ENCODE data around the gene CCDC144A.
A peak's percentile ranks its signal among the peaks of the same experiment; 100 is the strongest.
"Not testable (repeated sequence)": the region's sequence is repeated elsewhere in the genome, so short reads cannot be mapped to it uniquely, and the experiment has no call there.

Gene CCDC144A

DNA sequence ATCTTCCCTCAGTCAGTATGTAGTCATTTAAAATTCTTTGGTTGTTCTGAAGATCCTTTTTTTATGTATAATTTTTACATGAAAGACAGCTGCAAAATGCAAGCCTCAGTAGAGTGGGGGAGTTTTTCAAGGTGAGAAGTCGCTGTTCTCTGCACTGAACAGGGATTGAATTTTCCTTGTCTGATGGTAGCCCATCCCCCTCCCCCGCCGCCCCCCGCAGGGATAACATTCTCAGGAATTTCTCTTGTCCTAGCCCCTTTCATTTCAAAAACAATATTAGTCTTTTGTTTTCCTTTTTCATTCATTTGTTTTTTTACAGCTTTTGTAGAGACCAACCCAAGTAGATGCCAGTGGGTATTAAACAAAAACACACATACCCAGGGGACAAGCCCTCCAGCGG, 2.9 kb upstream of the CCDC144A start:
- H3K36me3 Mint-ChIP-seq (ENCODE audit: insufficient read depth); DNase-seq; H3K4me3 Mint-ChIP-seq; H3K27ac Mint-ChIP-seq; ATAC-seq (replicated peaks); H3K9me3 Mint-ChIP-seq: not testable (repeated sequence)
- Mint-ChIP-seq H3K4me1 (ENCODE audit: low read depth in 2 of 2) (peaks cover 0 to 12% of the 10 kb centered on the region in 2 donors), H3K27me3 (peaks cover 18 to 23% of the 10 kb centered on the region in 2 donors)

- H3K27me3 Mint-ChIP-seq; ATAC-seq (replicated peaks); H3K36me3 Mint-ChIP-seq (ENCODE audit: insufficient read depth); H3K9me3 Mint-ChIP-seq; H3K27ac Mint-ChIP-seq; H3K4me1 Mint-ChIP-seq (ENCODE audit: low read depth in 2 of 2); DNase-seq: not testable (repeated sequence)
- peak overlapping the region in 1 of 2 donors; percentile 19 for H3K4me3 Mint-ChIP-seq
Measured at GRCh38 chr17:16690447-16690846, 406 bp downstream of the CCDC144A start.

DNA sequence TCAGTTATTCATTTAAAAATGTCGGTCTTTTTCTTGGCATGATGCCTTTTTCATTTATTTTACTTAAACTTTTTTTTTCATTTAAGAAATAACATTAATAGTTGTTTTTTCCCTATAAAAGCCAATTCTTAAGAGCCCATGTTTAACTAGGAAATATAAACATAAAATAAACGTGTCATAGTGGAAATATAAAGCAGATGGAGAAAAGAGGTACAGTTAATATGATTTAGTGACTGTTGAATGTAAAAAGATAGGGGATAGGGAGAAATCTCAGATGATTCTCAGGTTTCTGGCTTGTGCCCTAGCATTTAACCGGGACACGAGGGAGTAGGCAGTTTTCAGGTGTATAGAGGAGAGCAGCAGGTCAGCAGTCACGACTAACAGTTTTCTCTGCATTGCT, 7.6 kb downstream of the CCDC144A start:
- DNase-seq; H3K27ac Mint-ChIP-seq; H3K36me3 Mint-ChIP-seq (ENCODE audit: insufficient read depth); H3K4me3 Mint-ChIP-seq; H3K4me1 Mint-ChIP-seq (ENCODE audit: low read depth in 2 of 2); ATAC-seq (replicated peaks); H3K9me3 Mint-ChIP-seq: not testable (repeated sequence)
- H3K27me3 Mint-ChIP-seq = peaks cover 13 to 21% of the 10 kb centered on the region in 2 donors

- H3K27me3 Mint-ChIP-seq = peaks cover 50 to 60% of the 10 kb centered on the region in 2 donors
- H3K27ac Mint-ChIP-seq; H3K9me3 Mint-ChIP-seq; H3K4me1 Mint-ChIP-seq (ENCODE audit: low read depth in 2 of 2); DNase-seq; ATAC-seq (replicated peaks); H3K36me3 Mint-ChIP-seq (ENCODE audit: insufficient read depth): not testable (repeated sequence)
- H3K4me3 Mint-ChIP-seq = peak overlapping the region; percentile 4 to 21
Measured at GRCh38 chr17:16745492-16746203, 55.6 kb downstream of the CCDC144A start.

GRCh38 chr17:16746571-16746970, 56.5 kb downstream of the CCDC144A start:
- H3K27ac Mint-ChIP-seq; DNase-seq; H3K4me3 Mint-ChIP-seq; H3K36me3 Mint-ChIP-seq (ENCODE audit: insufficient read depth); H3K9me3 Mint-ChIP-seq: not testable (repeated sequence)
- Mint-ChIP-seq H3K4me1 (ENCODE audit: low read depth in 2 of 2) (peaks cover 6 to 13% of the 10 kb centered on the region in 2 donors), H3K27me3 (peaks cover 59 to 69% of the 10 kb centered on the region in 2 donors)
- peak; percentile 33 for ATAC-seq (replicated peaks)

GRCh38 chr17:16750515-16750914, 60.5 kb downstream of the CCDC144A start:
- H3K36me3 Mint-ChIP-seq (ENCODE audit: insufficient read depth); H3K27ac Mint-ChIP-seq; DNase-seq; ATAC-seq (replicated peaks); H3K9me3 Mint-ChIP-seq; H3K4me3 Mint-ChIP-seq: not testable (repeated sequence)
- H3K27me3 Mint-ChIP-seq = peaks cover 43 to 48% of the 10 kb centered on the region in 2 donors
- peaks cover 6 to 12% of the 10 kb centered on the region in 2 donors for H3K4me1 Mint-ChIP-seq (ENCODE audit: low read depth in 2 of 2)

DNA sequence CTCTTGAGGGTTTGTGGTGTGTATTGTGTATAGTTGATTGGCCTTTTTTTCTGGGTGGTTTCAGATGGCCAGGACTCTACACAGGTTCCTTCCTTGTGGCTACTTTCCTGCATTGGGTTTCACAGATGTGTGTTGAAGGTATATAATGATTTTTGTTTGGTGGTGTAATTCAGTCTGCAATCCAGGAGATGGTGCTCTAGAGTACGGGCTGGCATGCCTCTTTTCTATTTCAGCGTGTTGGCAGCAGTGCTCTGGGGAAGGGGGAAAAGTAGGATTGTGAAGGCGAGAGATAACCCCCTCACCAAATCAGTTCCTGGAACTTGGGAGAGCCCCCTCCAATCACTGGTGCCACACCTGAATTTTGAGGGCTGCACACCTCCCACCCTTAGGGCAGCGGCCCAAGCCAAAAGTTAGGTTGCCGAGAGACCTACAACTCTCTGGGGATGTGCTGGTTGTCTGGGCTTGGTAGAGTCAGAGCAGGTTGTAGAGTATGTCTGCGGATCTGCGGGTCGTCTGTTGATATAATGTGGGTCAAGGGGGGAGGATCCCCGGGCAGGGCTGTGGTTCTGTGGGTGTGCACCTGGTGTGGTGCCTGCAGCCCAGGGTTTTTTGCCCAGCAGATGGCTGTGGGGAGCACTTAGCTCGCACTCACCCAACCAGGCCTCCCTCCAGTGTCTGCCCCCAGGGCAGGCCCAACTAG, 61.3 kb downstream of the CCDC144A start:
- H3K27ac Mint-ChIP-seq = not testable (repeated sequence)
- peak; percentile 81 for ATAC-seq (replicated peaks)

DNA sequence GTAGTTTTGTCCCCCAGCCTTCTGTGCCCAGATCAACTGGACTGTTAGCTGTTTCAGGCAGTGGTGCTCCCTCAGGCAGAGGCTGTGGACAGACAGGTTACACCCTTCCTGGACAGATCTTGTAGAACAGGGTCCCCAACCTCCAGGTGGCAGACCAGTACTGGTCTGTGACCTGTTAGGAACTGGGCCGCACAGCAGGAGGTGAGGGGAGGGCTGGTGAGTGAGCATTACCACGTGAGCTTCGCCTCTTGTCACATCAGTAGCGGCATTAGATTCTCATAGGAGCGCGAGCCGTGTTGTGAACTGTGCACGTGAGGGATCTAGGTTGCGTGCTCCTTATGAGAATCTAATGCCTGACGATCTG, 61.9 kb downstream of the CCDC144A start:
- H3K36me3 Mint-ChIP-seq (ENCODE audit: insufficient read depth); DNase-seq; H3K4me3 Mint-ChIP-seq; H3K9me3 Mint-ChIP-seq; H3K27ac Mint-ChIP-seq; H3K4me1 Mint-ChIP-seq (ENCODE audit: low read depth in 2 of 2): not testable (repeated sequence)
- peak; percentile 21 for ATAC-seq (replicated peaks)
- peaks cover 31 to 35% of the 10 kb centered on the region in 2 donors for H3K27me3 Mint-ChIP-seq

More for the DNA sequence above, 61.3 kb downstream of the CCDC144A start:
- H3K4me1 Mint-ChIP-seq (ENCODE audit: low read depth in 2 of 2); H3K9me3 Mint-ChIP-seq; H3K36me3 Mint-ChIP-seq (ENCODE audit: insufficient read depth); DNase-seq: not testable (repeated sequence)
- Mint-ChIP-seq H3K27me3 (peaks cover 34 to 40% of the 10 kb centered on the region in 2 donors), H3K4me3 (peak overlapping the region in 1 of 2 donors; percentile 9)

GRCh38 chr17:16757520-16757919, 67.5 kb downstream of the CCDC144A start:
- not testable (repeated sequence) for ATAC-seq (replicated peaks); H3K4me3 Mint-ChIP-seq; H3K4me1 Mint-ChIP-seq (ENCODE audit: low read depth in 2 of 2); H3K27ac Mint-ChIP-seq; H3K9me3 Mint-ChIP-seq; H3K36me3 Mint-ChIP-seq (ENCODE audit: insufficient read depth); H3K27me3 Mint-ChIP-seq; DNase-seq

DNA sequence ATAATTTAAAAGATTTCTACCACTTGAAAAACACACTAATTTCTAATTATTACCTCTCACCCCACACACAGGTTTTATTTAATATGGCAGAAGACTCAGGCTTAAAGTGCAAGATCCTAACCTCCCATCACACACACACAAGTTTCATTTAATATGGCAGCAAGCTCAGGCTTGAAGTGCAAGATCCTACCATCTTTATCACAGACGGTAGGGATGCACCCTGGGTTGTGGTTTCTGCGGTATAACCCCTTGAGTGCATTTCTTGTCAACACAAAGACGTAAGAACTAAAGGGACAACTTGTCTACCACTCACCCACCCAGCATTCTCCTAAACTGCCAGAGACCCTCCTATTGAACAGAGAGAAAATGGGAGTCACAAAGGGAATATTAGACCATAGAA, 68.1 kb downstream of the CCDC144A start:
- not testable (repeated sequence) for H3K27me3 Mint-ChIP-seq; H3K9me3 Mint-ChIP-seq; H3K36me3 Mint-ChIP-seq (ENCODE audit: insufficient read depth); ATAC-seq (replicated peaks); H3K27ac Mint-ChIP-seq; H3K4me1 Mint-ChIP-seq (ENCODE audit: low read depth in 2 of 2); DNase-seq; H3K4me3 Mint-ChIP-seq

DNA sequence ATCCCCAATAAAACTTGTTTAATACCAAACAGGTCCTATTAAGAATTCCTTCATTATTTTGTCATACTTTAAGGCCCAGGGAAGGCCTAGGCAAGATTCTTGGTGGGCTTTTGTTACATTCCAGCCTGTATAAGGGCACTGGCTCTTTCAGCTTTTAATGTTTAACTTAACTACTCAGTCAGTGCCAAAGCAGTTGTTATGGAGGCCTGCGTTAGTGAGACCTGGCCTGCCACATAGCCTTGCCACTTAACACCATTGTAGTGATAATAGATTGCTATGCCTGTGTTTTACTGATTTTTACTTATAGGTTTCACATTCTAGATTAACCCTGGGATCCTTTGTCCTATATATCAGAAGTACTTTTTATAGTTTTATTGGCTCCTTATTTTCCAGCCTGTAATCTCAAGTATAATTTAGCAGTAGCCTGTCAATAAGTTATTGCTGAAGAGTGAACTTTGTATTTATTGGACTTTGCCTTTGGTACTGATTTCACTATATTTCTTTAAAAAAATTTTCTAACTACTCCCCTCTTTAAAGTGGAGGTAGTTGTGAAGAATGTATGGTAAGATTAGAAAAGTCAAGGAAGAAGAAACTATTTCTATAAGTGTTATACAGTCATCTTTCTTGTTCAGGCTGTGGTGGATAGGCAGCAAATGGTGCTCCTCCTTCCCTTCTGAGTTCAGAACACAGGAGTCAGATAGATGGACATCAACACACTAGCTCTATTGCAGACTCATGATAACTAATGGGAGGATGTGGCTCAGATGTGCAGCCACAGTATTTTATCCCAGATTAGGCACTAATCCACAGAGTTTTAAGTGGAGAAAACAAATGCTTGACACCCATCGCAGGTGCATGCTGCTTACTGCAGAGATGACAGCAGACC, 78.5 kb downstream of the CCDC144A start:
- not testable (repeated sequence) for H3K36me3 Mint-ChIP-seq (ENCODE audit: insufficient read depth); ATAC-seq (replicated peaks); H3K4me1 Mint-ChIP-seq (ENCODE audit: low read depth in 2 of 2); H3K4me3 Mint-ChIP-seq; H3K9me3 Mint-ChIP-seq; H3K27ac Mint-ChIP-seq; DNase-seq; H3K27me3 Mint-ChIP-seq

- not testable (repeated sequence) for H3K4me3 Mint-ChIP-seq; ATAC-seq (replicated peaks); H3K9me3 Mint-ChIP-seq; H3K36me3 Mint-ChIP-seq (ENCODE audit: insufficient read depth); H3K4me1 Mint-ChIP-seq (ENCODE audit: low read depth in 2 of 2); H3K27ac Mint-ChIP-seq; H3K27me3 Mint-ChIP-seq; DNase-seq
Measured at GRCh38 chr17:16772394-16773145, 82.5 kb downstream of the CCDC144A start.

- H3K27me3 Mint-ChIP-seq = peaks cover 12 to 14% of the 10 kb centered on the region in 2 donors
- H3K4me1 Mint-ChIP-seq (ENCODE audit: low read depth in 2 of 2); H3K9me3 Mint-ChIP-seq: not testable (repeated sequence)
Measured at GRCh38 chr17:16773146-16773522, 83.1 kb downstream of the CCDC144A start.

More at GRCh38 chr17:16773146-16773522, 83.1 kb downstream of the CCDC144A start:
- H3K36me3 Mint-ChIP-seq (ENCODE audit: insufficient read depth); DNase-seq; ATAC-seq (replicated peaks); H3K27ac Mint-ChIP-seq; H3K4me3 Mint-ChIP-seq: not testable (repeated sequence)

All from effector memory CD8-positive, alpha-beta T cell (primary cell).